HG03108 (cell line): ENCODE measurements around the gene CHKA.

ENCODE experiments used
- ATAC-seq: cut with Tn5 transposase; IDR thresholded peaks from one replicate; pipeline ENCODE4 v1.9.1; 2021; ENCODE audit warnings: moderate library complexity; ENCODE audit not compliant: unreplicated experiment

The CHKA gene

GRCh38 chr11:68015467-68015866 is 105.7 kb downstream of the CHKA start:
- ATAC-seq, result no peak

GRCh38 chr11:68014947-68015447 is 106.2 kb downstream of the CHKA start:
- ATAC-seq, result no peak

GRCh38 chr11:68014157-68014946 is 106.8 kb downstream of the CHKA start:
- no peak for ATAC-seq

- ATAC-seq, result no peak
Measured at GRCh38 chr11:68013611-68014156, 107.5 kb downstream of the CHKA start.

GRCh38 chr11:68012843-68013610 is 108.2 kb downstream of the CHKA start:
- no peak for ATAC-seq

GRCh38 chr11:68012044-68012842 is 108.9 kb downstream of the CHKA start:
- ATAC-seq, result no peak

GRCh38 chr11:68011051-68011943 is 109.9 kb downstream of the CHKA start:
- ATAC-seq, result no peak

GRCh38 chr11:68010090-68011041 is 110.8 kb downstream of the CHKA start, which contains the start of gene ALDH3B1:
Gene ALDH3B1, plus strand, starts transcription at chr11:68010327. Its CDS starts 4,971 bp downstream, at chr11:68015298.
- no peak for ATAC-seq

- ATAC-seq, result no peak
Measured at GRCh38 chr11:68009391-68010089, 111.6 kb downstream of the CHKA start.

- no peak for ATAC-seq
Measured at GRCh38 chr11:68008381-68009337, 112.5 kb downstream of the CHKA start.

GRCh38 chr11:68007498-68008380 is 113.4 kb downstream of the CHKA start:
- ATAC-seq, result no peak

GRCh38 chr11:68006606-68007166 is 114.5 kb downstream of the CHKA start:
- ATAC-seq, result no peak

GRCh38 chr11:68004551-68005335 is 116.4 kb downstream of the CHKA start:
- no peak for ATAC-seq

- peak; percentile 56 for ATAC-seq
Measured at GRCh38 chr11:68003846-68004550, 117.2 kb downstream of the CHKA start, which contains the start of gene UNC93B1. Gene UNC93B1, minus strand, starts transcription at chr11:68004097. Its CDS starts 54 bp downstream, at chr11:68004043.
